HG03378 (cell line): ENCODE data around the gene SOBP.

Source experiments
- ATAC-seq: cut with Tn5 transposase; IDR thresholded peaks from one replicate; pipeline ENCODE4 v1.9.1; 2021; ENCODE audit warnings: mild to moderate bottlenecking, moderate library complexity; ENCODE audit not compliant: unreplicated experiment

Gene SOBP

DNA sequence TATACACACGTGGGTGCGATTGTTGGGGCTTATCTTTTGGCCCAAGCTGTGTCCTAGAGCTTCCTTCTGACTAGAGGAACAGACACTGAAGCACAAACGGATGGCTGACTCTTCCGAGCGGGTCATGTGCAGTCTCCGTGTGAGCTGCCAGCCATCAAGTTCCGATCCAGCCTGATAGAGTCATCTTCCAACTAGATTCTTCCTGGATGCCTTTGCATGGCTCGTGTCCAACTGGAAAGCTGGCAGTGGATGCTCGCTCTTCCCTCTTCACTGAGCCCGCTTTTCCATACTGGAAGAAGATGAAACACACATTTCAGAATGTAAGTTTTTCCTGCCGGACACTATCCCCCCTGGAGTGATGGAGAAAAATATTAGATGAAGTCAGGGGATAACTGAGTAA lies 186.1 kb downstream of the SOBP start:
- ATAC-seq, result no peak

- no peak for ATAC-seq
Measured at GRCh38 chr6:107677399-107677798, 187.5 kb downstream of the SOBP start.

- ATAC-seq, result no peak
Measured at GRCh38 chr6:107679457-107679856, 189.5 kb downstream of the SOBP start.

DNA sequence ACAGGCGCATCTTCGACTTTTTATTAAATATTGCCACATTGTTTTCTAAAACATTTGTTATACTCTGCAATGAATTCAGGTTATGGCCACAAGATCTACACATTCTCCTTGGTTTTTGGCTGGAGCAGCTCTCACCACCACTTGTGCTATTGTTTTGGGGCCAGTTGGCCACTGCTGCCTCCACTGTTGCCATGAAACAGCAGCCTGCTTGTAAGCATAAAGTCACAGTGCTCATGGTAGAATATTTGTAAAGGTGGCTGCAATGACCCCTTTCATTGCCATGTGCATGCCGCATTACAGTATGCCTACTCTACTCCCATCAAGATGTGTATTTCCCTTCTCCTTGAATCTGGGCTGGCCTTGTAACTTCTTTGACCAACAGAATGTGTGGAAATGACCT lies 192.8 kb downstream of the SOBP start:
- no peak for ATAC-seq

DNA sequence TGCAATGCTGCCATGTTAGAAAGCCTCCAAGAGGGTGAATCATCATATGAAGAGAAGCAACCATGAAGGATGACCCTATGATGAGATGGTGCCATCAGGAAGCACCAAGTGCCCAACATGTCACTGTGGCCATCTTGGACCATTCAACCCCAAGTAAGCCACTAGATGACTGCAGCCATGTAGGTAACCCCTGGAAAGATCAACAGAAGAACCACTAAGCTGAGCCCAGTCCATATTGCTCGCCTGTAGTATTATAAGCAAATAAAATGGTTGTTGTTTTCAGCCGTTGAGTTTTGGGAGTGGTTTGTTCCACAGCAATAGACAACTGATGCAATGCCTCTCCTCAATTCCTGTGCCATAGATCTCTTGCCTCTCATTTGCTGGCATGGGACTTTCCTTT lies 193.3 kb downstream of the SOBP start:
- ATAC-seq, result no peak

DNA sequence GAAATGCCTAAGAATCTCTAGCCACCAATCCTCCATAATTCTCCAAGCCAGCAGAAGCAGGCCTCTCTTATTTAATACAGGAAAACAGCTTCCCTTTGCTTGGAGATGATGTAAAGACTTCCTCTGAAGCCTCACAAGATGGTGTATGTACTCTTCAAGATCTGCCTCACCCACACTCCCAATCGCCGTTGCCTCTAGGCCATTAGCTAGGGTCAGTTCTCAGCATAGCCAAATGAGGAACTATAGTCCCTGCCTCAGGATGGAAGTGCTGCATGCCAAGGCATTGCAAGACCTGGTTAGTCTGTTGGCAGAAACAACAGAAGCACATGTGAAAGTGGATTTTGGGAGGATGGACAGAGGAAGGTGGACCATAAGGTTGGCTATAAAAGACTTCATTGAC lies 195.1 kb downstream of the SOBP start:
- no peak for ATAC-seq

- no peak for ATAC-seq
Measured at GRCh38 chr6:107689190-107689589, 199.3 kb downstream of the SOBP start.

DNA sequence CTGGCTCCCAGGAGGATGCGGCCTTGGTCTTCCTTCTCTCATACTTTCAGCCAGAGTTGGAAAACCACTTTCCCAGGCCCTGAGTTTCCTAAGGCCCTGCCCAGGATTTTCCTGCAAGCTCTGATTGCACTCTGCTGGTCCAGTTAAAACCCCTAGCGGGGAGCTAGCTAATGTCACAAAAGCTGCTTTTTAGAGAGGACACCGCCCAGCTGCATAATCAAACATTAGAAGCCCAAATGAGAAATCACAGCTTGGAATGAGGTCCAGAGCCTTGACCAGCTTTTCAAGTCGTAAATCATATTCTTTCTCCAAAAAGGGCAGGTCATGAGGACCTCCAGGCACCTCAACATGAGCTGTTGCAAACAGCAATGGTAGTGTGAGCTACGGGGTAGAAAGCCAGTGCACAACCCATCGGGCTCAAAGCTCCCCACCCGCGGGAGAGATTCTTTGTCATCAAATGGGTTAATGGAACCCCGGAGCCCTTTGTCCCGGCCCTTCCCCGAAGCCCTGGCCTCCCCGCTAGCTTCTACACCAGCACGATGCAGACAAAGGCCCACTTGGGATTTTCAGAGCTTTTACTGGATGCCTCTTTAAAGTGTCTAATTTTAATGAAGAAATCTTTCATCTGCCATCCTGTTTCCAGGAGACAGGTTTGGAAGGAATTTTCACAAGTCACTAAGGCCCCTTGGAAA lies 200.2 kb downstream of the SOBP start:
- no peak for ATAC-seq

DNA sequence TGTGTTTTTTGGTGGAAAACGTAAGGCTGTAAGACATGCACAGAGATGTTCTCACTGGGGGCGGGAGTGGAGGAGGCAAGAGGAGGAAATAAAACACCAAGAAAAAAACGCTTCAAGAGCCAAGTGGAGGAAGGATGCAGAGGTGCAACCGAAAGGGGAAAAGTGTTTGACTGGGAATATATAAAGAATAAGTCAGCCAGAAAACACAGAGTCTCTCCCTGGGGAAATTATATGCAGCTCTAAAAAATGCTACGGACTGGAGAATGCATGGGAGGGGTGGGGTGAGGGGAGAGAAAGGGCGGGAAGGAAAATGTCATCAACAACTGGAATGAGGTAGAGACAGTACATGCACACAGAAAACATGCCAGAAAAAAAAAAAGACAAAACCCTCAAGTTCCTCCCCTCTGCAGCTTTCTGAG lies 200.7 kb downstream of the SOBP start:
- ATAC-seq, result no peak

- ATAC-seq, result no peak
Measured at GRCh38 chr6:107691062-107691751, 201.3 kb downstream of the SOBP start.

DNA sequence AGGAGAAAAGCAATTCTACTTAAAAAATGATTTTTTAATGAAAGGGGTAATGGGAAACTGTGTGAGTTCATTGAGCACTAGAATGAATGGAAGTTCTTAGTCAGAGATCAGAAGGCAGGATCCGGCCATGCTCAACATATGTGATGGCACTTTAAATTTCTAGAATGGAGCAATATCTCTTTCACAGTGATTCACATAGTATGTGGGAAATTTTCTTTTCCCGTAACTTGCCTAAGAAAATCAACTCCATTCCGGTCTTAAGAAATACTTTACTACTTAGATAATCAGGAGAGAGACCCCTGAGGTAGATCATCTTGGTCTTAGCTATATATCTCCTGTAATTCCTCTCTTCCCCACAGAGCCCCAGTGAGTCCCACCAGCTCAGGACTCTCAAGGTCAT lies 202.4 kb downstream of the SOBP start:
- no peak for ATAC-seq

DNA sequence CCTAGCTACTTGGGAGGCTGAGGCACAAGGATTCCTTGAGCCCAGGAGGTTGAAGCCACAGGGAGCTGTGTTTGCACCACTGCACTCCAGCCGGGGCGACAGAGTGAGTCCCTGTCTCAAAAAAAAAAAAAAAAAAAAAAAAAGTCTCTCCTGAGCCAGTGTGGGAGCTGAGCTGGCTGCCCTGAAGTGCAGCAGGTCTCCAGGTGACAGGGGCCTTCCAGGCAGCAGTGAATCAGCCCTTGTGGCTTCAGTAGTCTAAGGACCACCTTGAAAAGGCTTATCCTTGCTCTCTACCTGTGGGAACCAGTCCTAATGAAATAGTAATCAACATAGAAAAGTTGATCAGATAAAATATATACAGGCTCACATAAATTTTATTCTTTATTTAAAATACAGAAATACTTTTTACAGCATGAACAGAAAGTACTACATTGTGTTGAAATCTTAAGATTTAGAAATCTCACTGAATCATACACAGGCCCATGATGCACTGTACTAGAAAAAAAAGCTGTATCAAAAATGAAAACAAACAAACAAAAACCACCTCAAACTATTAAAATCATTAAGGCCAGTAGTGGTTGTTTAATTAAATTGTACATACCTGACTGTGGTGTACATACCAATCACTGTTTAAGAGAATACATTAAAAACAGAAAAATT lies 205.3 kb downstream of the SOBP start:
- no peak for ATAC-seq

GRCh38 chr6:107697682-107698081 lies 207.8 kb downstream of the SOBP start:
- no peak for ATAC-seq

DNA sequence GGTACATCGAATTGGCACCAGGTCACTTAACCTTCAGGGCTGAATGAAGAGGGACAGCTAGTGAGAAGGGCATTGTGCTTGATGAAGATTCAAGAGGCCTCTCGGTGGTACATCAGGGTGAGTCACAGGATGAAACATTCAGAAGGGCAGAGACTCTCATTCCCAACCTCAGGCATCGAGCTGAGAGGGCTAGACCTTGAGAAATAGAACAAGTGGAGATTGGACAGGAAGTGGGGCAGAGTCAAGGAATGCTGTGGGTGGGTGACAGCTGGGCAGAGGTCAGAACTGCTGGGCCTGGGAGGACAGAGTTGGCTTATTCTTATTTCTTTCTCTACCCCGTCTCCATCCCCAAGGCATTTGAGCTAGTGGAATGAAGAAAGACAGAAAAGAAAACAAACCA lies 208.2 kb downstream of the SOBP start:
- ATAC-seq, result no peak

- no peak for ATAC-seq
Measured at GRCh38 chr6:107699254-107699653, 209.3 kb downstream of the SOBP start.

DNA sequence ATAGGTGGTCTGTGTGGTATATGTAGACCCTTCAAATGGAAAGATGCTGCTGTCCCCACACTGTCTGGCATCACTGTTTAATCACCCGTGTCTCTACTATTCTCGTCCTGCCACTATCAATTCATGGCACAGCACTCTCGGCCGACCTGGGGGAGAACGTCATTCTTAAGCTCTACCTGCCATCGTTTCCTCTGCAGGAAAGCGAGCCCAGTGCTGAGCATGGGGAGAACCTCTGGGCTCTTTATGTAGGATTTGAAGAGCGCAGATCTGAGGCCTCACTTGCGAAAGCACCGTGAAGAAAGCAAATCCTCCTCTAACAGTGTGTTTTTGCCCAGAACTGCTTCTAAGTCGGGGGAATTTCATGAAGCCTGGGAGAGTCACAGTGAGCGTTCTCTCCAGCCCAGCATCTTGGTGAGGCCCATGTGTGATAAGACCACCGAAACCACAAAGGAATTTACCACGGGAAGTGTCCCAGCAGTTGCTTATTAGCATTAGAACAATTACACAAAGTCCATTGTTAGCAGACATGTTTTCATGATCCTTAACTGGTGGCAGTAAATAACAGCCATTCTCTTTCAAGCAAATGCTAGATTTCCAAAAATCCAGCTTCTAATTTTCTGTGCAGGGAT lies 209.9 kb downstream of the SOBP start:
- ATAC-seq, result no peak

- no peak for ATAC-seq
Measured at GRCh38 chr6:107703606-107704005, 213.7 kb downstream of the SOBP start.

GRCh38 chr6:107704347-107705013 lies 214.6 kb downstream of the SOBP start:
- ATAC-seq, result no peak

GRCh38 chr6:107706516-107707115 lies 216.7 kb downstream of the SOBP start:
- no peak for ATAC-seq

GRCh38 chr6:107707346-107708275 lies 217.7 kb downstream of the SOBP start:
- ATAC-seq, result no peak
